Smooth muscle cell (in vitro differentiated cells): ENCODE measurements around the gene RB1. TPM values are rescaled to one million over a fixed set of nuclear protein-coding genes. Genes with fewer than 3 reads are reported as not detected.
"Not testable (repeated sequence)": the region's sequence is repeated elsewhere in the genome, so short reads cannot be mapped to it uniquely, and the experiment has no call there.

Experiments
- DNase-seq: peaks from one replicate; lab custom pipeline; 2025; ENCODE audit not compliant: unreplicated experiment; lab: John Stamatoyannopoulos, UW
- H2AFZ ChIP-seq: fragments of 200-600 bp; sonication (generic); 2 replicates; pipeline ENCODE4 v1.6.0; 2016; ENCODE audit warnings: antibody characterized with exemption, low read depth, mild to moderate bottlenecking
- H3F3A ChIP-seq: fragments of 200-600 bp; sonication (generic); 2 replicates; pipeline ENCODE4 v1.6.0; 2017; ENCODE audit warnings: antibody characterized with exemption, low read depth
- H3K27ac ChIP-seq: fragments of 200-600 bp; sonication (generic); 2 replicates; pipeline ENCODE4 v1.5.1; 2016; ENCODE audit warnings: low read depth, mild to moderate bottlenecking
- H3K27me3 ChIP-seq: fragments of 200-600 bp; sonication (generic); 2 replicates; pipeline ENCODE4 v1.6.1; 2016; ENCODE audit warnings: low read depth, mild to moderate bottlenecking
- H3K36me3 ChIP-seq: fragments of 200-600 bp; sonication (generic); 2 replicates; pipeline ENCODE4 v1.5.1; 2016; ENCODE audit warnings: low read depth
- H3K4me1 ChIP-seq: fragments of 200-600 bp; sonication (generic); 2 replicates; pipeline ENCODE4 v1.5.1; 2016; ENCODE audit warnings: low read depth
- H3K4me2 ChIP-seq: fragments of 200-600 bp; sonication (generic); 2 replicates; pipeline ENCODE4 v1.6.0; 2016; ENCODE audit warnings: mild to moderate bottlenecking
- H3K4me3 ChIP-seq: fragments of 200-600 bp; sonication (generic); 2 replicates; pipeline ENCODE4 v1.5.1; 2016; ENCODE audit warnings: mild to moderate bottlenecking
- H3K79me2 ChIP-seq: fragments of 200-600 bp; sonication (generic); 2 replicates; pipeline ENCODE4 v1.6.0; 2016; ENCODE audit warnings: low read depth, mild to moderate bottlenecking
- H3K9ac ChIP-seq: fragments of 200-600 bp; sonication (generic); 2 replicates; pipeline ENCODE4 v1.6.0; 2016; ENCODE audit warnings: low read depth
- H3K9me3 ChIP-seq: fragments of 200-600 bp; sonication (generic); replicated peaks from 2 replicates; pipeline ENCODE4 v1.5.1; 2016; ENCODE audit warnings: low read depth
- H4K20me1 ChIP-seq: fragments of 200-600 bp; sonication (generic); 2 replicates; pipeline ENCODE4 v1.6.0; 2016; ENCODE audit warnings: low read depth
- CTCF ChIP-seq: fragments of 200-600 bp; sonication (generic); IDR thresholded peaks from 2 replicates; pipeline ENCODE4 v1.5.1; 2017; ENCODE audit warnings: borderline replicate concordance, mild to moderate bottlenecking, antibody characterized with exemption; ENCODE audit not compliant: insufficient read depth, poor library complexity, severe bottlenecking
- WGBS: methylation state at CpG from one replicate; pipeline ENCODE4 v1.1.7; 2016; ENCODE audit warnings: low lambda C conversion rate; 5-methylcytosine and 5-hydroxymethylcytosine counted together
- polyA plus RNA-seq: library from polyadenylated mRNA; unstranded; fragments of >200 nt; fragmentation: Nextera tagmentation; extraction: Ambion mirVana; gene quantifications from 2 replicates; pipeline ENCODE4 v1.2.1, GENCODE V29; 2016
- total RNA-seq: library from RNA; depleted of rRNA; stranded (reverse); fragments of >200 nt; gene quantifications from 2 replicates; pipeline ENCODE4 v1.2.3, GENCODE V29; 2014

RB1 gene
- total and polyA plus RNA-seq, 2 experiments from 2014 or later = 12.5 to 40.2 TPM

GRCh38 chr13:48344264-48344663, 40.7 kb downstream of the RB1 start:
- Histone ChIP-seq H3K79me2 (no peaks in the 10 kb centered on the region), H3K9ac (no peak overlapping the region), H3K27me3 (no peaks in the 10 kb centered on the region), H3K4me1 (no peaks in the 10 kb centered on the region), H3K4me2 (no peak overlapping the region), H3K4me3 (no peak overlapping the region), H4K20me1 (no peaks in the 10 kb centered on the region), H2AFZ (no peak overlapping the region), H3K9me3 (no peaks in the 10 kb centered on the region), H3F3A (no peaks in the 10 kb centered on the region), H3K36me3 (peaks cover 5% of the 10 kb centered on the region), H3K27ac (no peak overlapping the region)
- WGBS = 98% methylated on average over 2 of the region's 2 CpGs
- no peak for TF ChIP-seq CTCF
- no peak for DNase-seq

GRCh38 chr13:48346583-48346982, 43.0 kb downstream of the RB1 start:
- no peaks in the 10 kb centered on the region for H3K4me1 ChIP-seq
- no peaks in the 10 kb centered on the region for H3K79me2 ChIP-seq
- no peak for TF ChIP-seq CTCF
- H3K27ac ChIP-seq = no peak overlapping the region
- H4K20me1 ChIP-seq = no peaks in the 10 kb centered on the region
- no peaks in the 10 kb centered on the region for H3K27me3 ChIP-seq
- H3K4me2 ChIP-seq = no peak overlapping the region
- H3K36me3 ChIP-seq = peaks cover 19% of the 10 kb centered on the region
- no peak overlapping the region for H3K9ac ChIP-seq
- H3K9me3 ChIP-seq = peaks cover 5% of the 10 kb centered on the region
- 88% methylated on average over 1 of the region's 1 CpG for WGBS
- H2AFZ ChIP-seq = no peak overlapping the region
- DNase-seq = no peak
- no peaks in the 10 kb centered on the region for H3F3A ChIP-seq
- no peak overlapping the region for H3K4me3 ChIP-seq

GRCh38 chr13:48349525-48349924, 46.0 kb downstream of the RB1 start:
- WGBS = 97% methylated on average over 2 of the region's 2 CpGs
- Histone ChIP-seq H3K27ac (no peak overlapping the region), H3F3A (no peaks in the 10 kb centered on the region), H3K79me2 (no peaks in the 10 kb centered on the region), H2AFZ (no peak overlapping the region), H3K4me3 (no peak overlapping the region), H3K36me3 (peaks cover 38% of the 10 kb centered on the region), H3K27me3 (no peaks in the 10 kb centered on the region), H3K9ac (no peak overlapping the region), H3K4me2 (no peak overlapping the region), H4K20me1 (no peaks in the 10 kb centered on the region), H3K4me1 (no peaks in the 10 kb centered on the region), H3K9me3 (peaks cover 22% of the 10 kb centered on the region)
- DNase-seq = no peak
- no peak for TF ChIP-seq CTCF

- H2AFZ ChIP-seq = no peak overlapping the region
- H3K9me3 ChIP-seq = peaks cover 22% of the 10 kb centered on the region
- H3K27me3 ChIP-seq = no peaks in the 10 kb centered on the region
- no peak overlapping the region for H3K9ac ChIP-seq
- H3K4me1 ChIP-seq = no peaks in the 10 kb centered on the region
- no peak overlapping the region for H3K4me2 ChIP-seq
- H3K36me3 ChIP-seq = peaks cover 37% of the 10 kb centered on the region
- H3K4me3 ChIP-seq = no peak overlapping the region
- TF ChIP-seq CTCF = no peak
- no peak overlapping the region for H3K27ac ChIP-seq
- DNase-seq = no peak
- 98% methylated on average over 2 of the region's 2 CpGs for WGBS
- H4K20me1 ChIP-seq = no peaks in the 10 kb centered on the region
- H3K79me2 ChIP-seq = no peaks in the 10 kb centered on the region
- no peaks in the 10 kb centered on the region for H3F3A ChIP-seq
Measured at GRCh38 chr13:48353590-48353989, 50.0 kb downstream of the RB1 start.

GRCh38 chr13:48355524-48355923, 52.0 kb downstream of the RB1 start:
- not testable (repeated sequence) for H3K4me2 ChIP-seq, H3K4me1 ChIP-seq, DNase-seq, H3K27me3 ChIP-seq, H4K20me1 ChIP-seq, H2AFZ ChIP-seq, H3K27ac ChIP-seq, H3K79me2 ChIP-seq, H3K9ac ChIP-seq, H3F3A ChIP-seq, H3K4me3 ChIP-seq
- Histone ChIP-seq H3K36me3 (peaks cover 31% of the 10 kb centered on the region), H3K9me3 (peaks cover 22% of the 10 kb centered on the region)
- WGBS = 100% methylated on average over 2 of the region's 2 CpGs
